ENCODE measurements around the gene NPAS3. TPM values are rescaled to one million over a fixed set of nuclear protein-coding genes. Genes with fewer than 3 reads are reported as not detected.

Gene NPAS3
- total and polyA plus RNA-seq, 2 of the 8 experiments (the other 6 are each of a cell fraction or from before 2014, with no cell fraction given), result 0.11 to 0.60 TPM

DNA sequence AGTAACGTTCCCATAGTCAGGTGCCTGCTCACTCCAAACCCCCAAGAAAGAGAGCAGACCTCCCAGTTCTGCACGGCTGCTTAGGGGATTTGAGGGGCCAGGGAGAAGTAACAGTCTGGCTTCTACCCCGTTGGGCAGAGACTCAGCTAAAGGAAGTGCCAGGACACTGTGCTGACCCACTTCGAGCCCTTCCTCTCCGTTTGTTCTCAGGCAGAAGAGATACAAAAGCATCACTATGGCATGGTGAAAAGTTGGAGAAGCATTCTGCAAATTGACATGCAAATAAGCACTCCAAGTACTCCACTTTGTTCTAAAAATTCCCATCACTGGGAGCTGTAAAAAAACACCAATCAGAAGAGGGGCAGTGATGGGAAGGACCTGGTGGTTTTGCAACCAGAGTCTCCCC is 773.1 kb downstream of the NPAS3 start:
- H3K23ac ChIP-seq (ENCODE audit: insufficient read length), result no peak overlapping the region
- no peak overlapping the region for H3K4ac ChIP-seq (replicated peaks; ENCODE audit: insufficient read length, low read depth, low read length)
- H2AK5ac ChIP-seq (ENCODE audit: low read depth, low read length), result no peak overlapping the region
- H4K91ac ChIP-seq (replicated peaks; ENCODE audit: insufficient read length, low read length), result no peak overlapping the region
- CTCF ChIA-PET (ENCODE audit: partially characterized antibody), result interaction anchor here (1.4 kb wide), 1 partner anchor 26 kb away, joined by 3 read pairs; no protein-coding TSS in a partner anchor
- no peak overlapping the region for H3K14ac ChIP-seq (ENCODE audit: insufficient read length)
- no peaks in the 10 kb centered on the region for H3K27me3 ChIP-seq (replicated peaks in 1 of 4; ENCODE audit: control insufficient read depth in 3 of 4, extremely low read depth in 1 of 4, insufficient read depth in 3 of 4, low read length in 3 of 4)
- H4K8ac ChIP-seq (ENCODE audit: extremely low read depth, insufficient read depth, low read length), result no peak overlapping the region
- no peak overlapping the region for H2BK20ac ChIP-seq (ENCODE audit: low read length)
- peaks cover 0 to 7% (median 0%) of the 10 kb centered on the region in 4 experiments; a peak in 2 of 7 replicates for H3K4me1 ChIP-seq (replicated peaks in 1 of 4; ENCODE audit: control insufficient read depth in 3 of 4, insufficient read depth in 4 of 4, low read length in 3 of 4)
- no peak overlapping the region for H2BK5ac ChIP-seq (ENCODE audit: low read depth, low read length)
- H3K79me1 ChIP-seq (ENCODE audit: low read depth, low read length), result no peaks in the 10 kb centered on the region
- H2BK12ac ChIP-seq (ENCODE audit: low read depth, low read length), result peak overlapping the region; percentile 55; the same call in 1 of the 2 replicates
- H2BK120ac ChIP-seq (replicated peaks; ENCODE audit: low read depth, low read length), result no peak overlapping the region
- H3K79me2 ChIP-seq (ENCODE audit: control insufficient read depth in 1 of 2, insufficient read depth in 2 of 2, low read length in 2 of 2), result no peaks in the 10 kb centered on the region
- no peak overlapping the region for H3K27ac ChIP-seq (ENCODE audit: low read depth, low read length)
- H3K23me2 ChIP-seq (ENCODE audit: low read depth, low read length), result no peaks in the 10 kb centered on the region
- 0 out of 2 replicates have a peak overlapping the region, but pooled peaks have one; percentile 26 for H2AFZ ChIP-seq (ENCODE audit: low read length)
- H3K36me3 ChIP-seq (ENCODE audit: control insufficient read depth in 2 of 4, insufficient read depth in 4 of 4, low read length in 3 of 4), result no peaks in the 10 kb centered on the region
- FAIRE-seq (no peak), DNase-seq (ENCODE audit: low read depth in 1 of 2, low spot score in 2 of 2) (no peak)
- H3K9me3 ChIP-seq (ENCODE audit: insufficient read depth in 2 of 2, low read depth in 1 of 2, low read length in 1 of 2), result no peaks in the 10 kb centered on the region
- WGBS, 2 experiments (ENCODE audit: extremely low coverage in 1 of 2, insufficient coverage in 1 of 2, insufficient read length in 1 of 2, insufficient replicate concordance in 2 of 2, low coverage in 1 of 2, low lambda C conversion rate in 2 of 2, missing lambda C conversion rate in 1 of 2), result 64% methylated on average over 5 of the region's 5 CpGs; no CpG with 5 or more reads in 1 of the 2 experiments
- H4K20me1 ChIP-seq (replicated peaks in 1 of 2; ENCODE audit: control insufficient read depth in 1 of 2, insufficient read depth in 2 of 2, low read length in 2 of 2), result no peaks in the 10 kb centered on the region
- no peak overlapping the region for H3K18ac ChIP-seq (ENCODE audit: extremely low read depth, low read length)
- no peak overlapping the region for H3K56ac ChIP-seq (replicated peaks; ENCODE audit: insufficient read length, low read depth, low read length)
- POLR2A ChIA-PET (ENCODE audit: partially characterized antibody), result no interaction called here
- H2BK15ac ChIP-seq (ENCODE audit: low read length), result no peak overlapping the region
- no peak overlapping the region for H3K4me3 ChIP-seq (ENCODE audit: extremely low read depth in 1 of 4, insufficient read depth in 2 of 4, low read depth in 3 of 4, low read length in 4 of 4)
- TF ChIP-seq FOSL1 (IDR thresholded peaks at IDR 0.05; ENCODE audit: insufficient read depth, low read depth, low read length) (no peak), JUND (IDR thresholded peaks at IDR 0.05; ENCODE audit: low read length) (no peak), SAP30 (IDR thresholded peaks at IDR 0.05; ENCODE audit: insufficient read depth, insufficient replicate concordance, low read length) (no peak), TAF7 (optimal IDR thresholded peaks at IDR 0.05; ENCODE audit: borderline replicate concordance, low read depth, low read length) (no peak)
- H3K4me2 ChIP-seq (ENCODE audit: insufficient read depth in 1 of 2, low read depth in 2 of 2, low read length in 2 of 2), result no peak overlapping the region
- H3K9ac ChIP-seq (replicated peaks in 1 of 4; ENCODE audit: extremely low read depth in 1 of 4, low read depth in 3 of 4, low read length in 3 of 4), result no peak overlapping the region
- no peak overlapping the region for H4K5ac ChIP-seq (ENCODE audit: insufficient read length, low read depth, low read length)

All from H1 (cell line).